GM12892 (cell line): ENCODE results near the gene BTC.

Experiments used
- DNase-seq: peaks from one replicate; pipeline ENCODE4 v3.0.0; 2011; ENCODE audit not compliant: insufficient read length
- FAIRE-seq: peaks from 2 replicates; lab custom pipeline; 2011; peaks lifted over from hg19 to GRCh38; lab: Jason Lieb, UNC
- POLR2A ChIP-seq: IDR thresholded peaks from 2 replicates; pipeline ENCODE4 v1.6.1; 2011; ENCODE audit warnings: low read depth, low read length, control low read depth
- POLR2AphosphoS5 ChIP-seq: IDR thresholded peaks from 2 replicates; pipeline ENCODE4 v1.6.1; 2011; ENCODE audit warnings: low read depth, low read length, control low read depth
- TAF1 ChIP-seq: IDR thresholded peaks from 2 replicates; pipeline ENCODE4 v1.6.1; 2011; ENCODE audit warnings: low read depth, mild to moderate bottlenecking, control low read depth, low read length, borderline replicate concordance

BTC gene

DNA sequence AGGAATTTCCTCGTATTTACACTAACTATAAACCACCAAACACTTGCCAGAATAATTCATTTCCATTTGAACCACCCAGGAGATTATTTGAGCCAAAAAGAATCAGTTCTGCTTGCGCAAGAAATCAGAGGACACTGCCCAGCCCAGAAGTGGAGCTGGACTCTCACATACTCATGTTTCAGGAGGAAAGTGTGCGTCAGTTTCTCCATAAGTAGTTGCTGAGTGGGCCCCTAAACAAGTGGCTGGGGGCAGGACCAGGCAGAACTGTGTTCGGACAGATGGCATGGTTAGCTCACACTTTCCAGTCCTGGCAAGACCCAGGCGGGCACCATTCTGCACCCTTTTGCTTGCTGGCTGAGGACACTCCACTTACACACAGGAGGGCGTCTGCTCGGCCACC, 38.8 kb downstream of the BTC start:
- DNase-seq (no peak), FAIRE-seq (no peak)
- TF ChIP-seq POLR2A (no peak), TAF1 (no peak), POLR2AphosphoS5 (no peak)

- no peak for TF ChIP-seq TAF1
- TF ChIP-seq POLR2A, result no peak
- no peak for TF ChIP-seq POLR2AphosphoS5
- DNase-seq, result no peak
Measured at GRCh38 chr4:74754218-74754617, 40.1 kb downstream of the BTC start.

DNA sequence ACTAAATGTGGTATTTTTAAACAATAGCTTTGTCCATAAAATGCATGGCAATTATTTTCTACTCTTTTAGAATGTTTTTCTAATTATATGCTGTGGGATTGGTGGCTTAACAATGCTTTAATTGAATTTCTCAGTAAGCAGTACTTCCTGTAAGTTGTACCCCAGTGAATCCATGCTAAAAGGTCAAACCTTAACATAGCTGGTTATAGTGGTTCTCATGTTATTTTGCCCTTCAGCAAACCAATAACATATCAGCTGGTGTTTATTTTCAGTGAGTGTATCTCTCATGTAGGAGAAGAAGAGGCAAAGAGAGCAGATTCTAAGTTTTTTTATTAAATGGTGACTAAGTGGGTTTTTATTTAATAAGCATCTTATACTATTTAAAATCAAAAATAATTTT, 41.5 kb downstream of the BTC start:
- TF ChIP-seq POLR2A, result no peak
- TF ChIP-seq TAF1, result no peak
- no peak for TF ChIP-seq POLR2AphosphoS5
- FAIRE-seq (no peak), DNase-seq (no peak)

More at GRCh38 chr4:74754218-74754617, 40.1 kb downstream of the BTC start:
- FAIRE-seq, result no peak

- no peak for DNase-seq
- no peak for FAIRE-seq
- TF ChIP-seq POLR2A (no peak), POLR2AphosphoS5 (no peak), TAF1 (no peak)
Measured at GRCh38 chr4:74751856-74752255, 42.5 kb downstream of the BTC start.

DNA sequence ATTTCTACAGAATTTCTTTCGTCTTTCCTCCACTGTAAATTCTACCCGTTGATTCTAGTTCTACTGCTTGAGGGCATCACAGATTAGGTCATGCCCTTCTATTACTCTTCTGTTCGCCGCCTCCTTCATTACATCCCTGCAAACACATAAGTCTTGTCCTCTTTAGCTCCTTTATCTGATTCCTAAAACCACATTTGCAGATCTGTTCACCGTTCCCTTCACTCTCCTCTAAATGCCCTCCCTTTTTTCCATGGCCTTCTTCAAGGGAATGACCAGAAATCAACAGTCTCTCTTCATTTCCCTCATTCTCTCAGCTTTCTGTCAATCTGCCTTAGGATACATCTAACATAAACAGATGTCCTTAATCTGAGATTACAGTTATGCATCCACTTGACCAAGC, 43.1 kb downstream of the BTC start:
- DNase-seq (no peak), FAIRE-seq (no peak)
- no peak for TF ChIP-seq POLR2AphosphoS5
- TF ChIP-seq TAF1, result no peak
- TF ChIP-seq POLR2A, result no peak

- no peak for FAIRE-seq
- no peak for DNase-seq
- TF ChIP-seq POLR2A, result no peak
- no peak for TF ChIP-seq POLR2AphosphoS5
- TF ChIP-seq TAF1, result no peak
Measured at GRCh38 chr4:74742185-74742584, 52.1 kb downstream of the BTC start.

DNA sequence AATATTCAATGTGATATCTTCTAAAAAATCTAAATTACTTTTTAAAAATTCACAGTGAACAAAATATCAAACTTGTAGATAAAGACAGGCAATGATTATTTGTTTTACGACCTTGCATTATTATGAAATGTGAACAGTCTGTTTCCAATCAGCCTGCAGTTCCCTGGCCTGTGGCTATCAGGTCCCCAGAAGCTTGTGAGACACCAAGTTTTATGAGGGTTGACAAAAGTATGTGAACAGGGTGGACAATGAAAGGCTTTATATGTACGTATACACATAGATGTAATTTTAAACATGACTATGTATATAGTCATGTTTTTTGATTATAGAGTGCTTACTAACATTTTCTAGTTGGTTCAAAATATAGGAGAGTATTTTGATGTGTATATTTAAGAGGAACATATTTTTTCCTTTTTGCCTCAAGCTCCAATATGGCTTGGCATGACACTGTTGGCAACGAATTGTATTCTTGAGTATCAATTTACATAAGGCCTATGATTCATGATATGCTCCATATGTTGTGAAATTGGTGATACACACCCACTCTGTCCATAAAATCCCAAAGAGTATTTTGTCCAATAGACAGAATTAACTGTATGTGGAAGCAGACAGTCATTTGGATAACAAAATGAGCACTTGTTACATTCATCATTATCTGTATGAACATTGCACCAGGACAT, 55.7 kb downstream of the BTC start:
- FAIRE-seq (no peak), DNase-seq (no peak)
- TF ChIP-seq TAF1, result no peak
- no peak for TF ChIP-seq POLR2A
- no peak for TF ChIP-seq POLR2AphosphoS5

DNA sequence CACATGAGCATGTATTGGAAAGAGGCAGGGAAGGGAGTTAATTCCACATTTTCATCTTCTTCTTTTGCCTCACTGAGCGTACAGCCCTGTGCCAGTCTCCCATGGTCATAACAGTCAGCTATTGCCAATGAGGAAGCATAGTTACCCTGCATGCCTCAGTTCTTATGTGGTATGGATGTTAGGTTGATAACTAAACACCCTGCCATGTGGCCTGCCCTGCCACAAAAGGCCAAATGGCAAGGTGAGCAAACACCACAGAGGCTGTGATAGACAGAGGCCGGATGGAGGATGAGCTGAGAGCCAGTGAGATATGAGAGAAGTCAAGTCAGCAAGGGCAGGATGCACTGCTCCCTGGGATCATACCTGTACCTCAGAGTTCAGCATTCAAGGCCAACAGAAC, 59.3 kb downstream of the BTC start:
- TF ChIP-seq POLR2A (no peak), TAF1 (no peak), POLR2AphosphoS5 (no peak)
- DNase-seq (no peak), FAIRE-seq (no peak)

DNA sequence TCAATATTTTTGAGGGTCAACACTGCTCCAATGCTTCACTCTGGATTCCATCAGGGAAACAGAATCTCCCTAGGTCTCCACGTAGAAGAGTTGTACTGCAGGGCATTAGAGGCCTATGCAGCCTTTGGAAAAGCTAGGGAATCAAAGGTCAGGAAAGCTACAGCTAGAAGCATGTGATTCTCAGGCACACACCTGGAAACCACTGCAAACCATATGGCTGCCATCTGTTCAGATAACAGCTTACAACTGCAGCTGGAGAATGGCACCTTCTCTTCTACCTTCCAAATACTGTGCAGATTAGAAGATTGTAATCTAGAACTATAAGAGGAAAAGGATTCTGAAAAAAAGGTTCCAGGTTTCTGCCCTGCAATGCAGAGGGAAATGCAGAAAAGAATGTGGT, 60.6 kb downstream of the BTC start:
- FAIRE-seq, result no peak

DNA sequence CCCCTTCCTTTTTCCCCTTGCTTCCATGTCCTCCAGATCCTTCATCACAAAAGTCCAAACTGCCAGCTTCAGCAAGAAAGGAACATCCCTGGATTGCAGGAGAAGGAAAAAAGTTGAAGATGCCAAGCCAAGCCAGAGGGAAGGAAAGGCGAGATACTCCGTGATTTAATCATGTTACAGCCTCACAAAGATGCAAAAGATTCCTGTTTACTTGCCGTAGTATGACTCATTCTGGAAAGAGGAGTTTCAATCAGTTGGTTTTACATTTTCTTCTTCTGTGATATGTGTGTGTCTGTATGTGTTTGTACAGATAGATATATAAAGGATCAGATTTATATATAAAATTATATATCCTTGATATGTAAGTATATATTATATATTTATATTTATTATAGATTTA, 69.3 kb downstream of the BTC start:
- TF ChIP-seq POLR2A, result no peak
- no peak for TF ChIP-seq POLR2AphosphoS5
- TF ChIP-seq TAF1, result no peak
- no peak for DNase-seq
- no peak for FAIRE-seq

More for the DNA sequence above, 60.6 kb downstream of the BTC start:
- TF ChIP-seq TAF1 (no peak), POLR2AphosphoS5 (no peak), POLR2A (no peak)
- DNase-seq, result no peak

DNA sequence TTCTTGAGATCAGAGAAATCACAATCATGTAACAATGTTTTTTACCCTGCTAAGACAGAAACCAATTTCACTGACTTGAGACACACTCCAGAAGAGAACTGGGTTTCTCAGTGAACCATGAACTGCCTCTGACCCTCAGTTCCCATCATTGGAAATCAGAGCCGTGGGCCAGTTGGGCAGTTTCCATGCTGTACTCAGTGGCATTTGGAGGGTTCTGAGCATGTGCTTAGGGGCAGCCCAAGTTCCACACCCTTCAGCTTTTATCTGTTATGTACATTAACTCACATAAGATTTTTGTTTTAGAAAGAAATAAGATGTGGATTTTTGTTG, 77.9 kb downstream of the BTC start:
- DNase-seq, result no peak
- FAIRE-seq, result no peak
- TF ChIP-seq POLR2AphosphoS5 (no peak), POLR2A (no peak), TAF1 (no peak)

DNA sequence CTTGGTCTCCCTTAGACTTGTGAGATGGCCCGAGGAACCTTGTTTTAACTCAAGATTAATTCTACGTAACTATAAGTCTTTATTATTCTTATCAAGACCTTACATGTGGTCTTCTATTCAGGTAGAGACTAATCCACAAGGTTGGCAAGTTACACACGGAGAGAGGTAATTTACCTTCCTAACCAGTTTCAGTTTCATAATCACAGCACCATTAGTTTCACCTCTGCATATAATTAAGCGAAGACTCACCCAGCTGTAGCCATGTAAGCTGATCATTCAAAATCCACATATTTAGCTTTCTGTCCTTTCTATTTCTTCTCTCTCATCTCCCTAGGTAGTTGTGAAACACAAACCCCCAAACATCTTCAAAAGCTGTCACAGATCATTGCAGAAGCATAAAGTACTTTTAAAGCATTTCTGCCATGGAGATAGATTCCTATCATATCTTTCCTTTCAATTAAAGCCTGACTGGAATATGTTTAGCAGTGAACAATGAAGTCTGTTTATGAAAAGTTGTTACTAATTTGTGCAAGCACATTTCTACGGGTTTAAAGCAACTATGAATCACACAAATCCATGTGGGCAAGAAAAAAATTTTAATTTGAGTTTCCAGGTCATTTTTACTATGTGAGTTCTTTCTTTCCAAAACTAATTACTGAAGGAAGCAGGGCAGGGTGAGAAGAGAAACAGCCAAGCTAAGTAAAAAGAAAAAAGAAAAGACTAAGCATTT, 78.5 kb downstream of the BTC start:
- DNase-seq (no peak), FAIRE-seq (no peak)
- TF ChIP-seq POLR2AphosphoS5 (no peak), POLR2A (no peak), TAF1 (no peak)
